HUDEP-2 (cell line): Measurements from ENCODE around the gene PATE4.
"Not testable (repeated sequence)": the region's sequence is repeated elsewhere in the genome, so short reads cannot be mapped to it uniquely, and the experiment has no call there.

Experiments used
- DNase-seq, 76 experiments: peaks; one replicate each; lab custom pipeline; 2025; ENCODE audit not compliant: unreplicated experiment in 76 of 76; lab: John Stamatoyannopoulos, UW

PATE4 gene

DNA sequence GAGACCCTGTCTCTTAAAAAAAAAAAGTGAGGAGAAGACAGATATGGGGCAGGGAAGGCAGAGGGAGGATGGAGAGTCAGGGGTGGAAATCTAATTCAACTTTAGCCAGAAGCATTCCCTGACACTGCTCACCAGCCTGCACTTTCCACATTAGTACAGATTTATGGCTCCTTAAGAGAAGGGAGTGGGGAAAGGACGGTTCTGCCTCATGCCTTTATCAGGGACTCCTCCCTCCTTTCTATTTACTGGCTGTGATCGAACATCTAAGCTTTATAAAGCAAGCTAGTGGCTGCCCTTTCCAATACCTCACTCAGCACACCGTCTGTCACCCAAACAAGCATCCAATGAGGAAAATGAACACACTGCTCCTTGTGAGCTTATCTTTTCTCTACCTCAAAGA lies at the start of gene PATE4:
TSS of gene PATE4 (plus strand) at position 301 of the 400 bp plus-strand sequence. CDS start at position 345, 44 bp downstream.
- no peak for DNase-seq

- DNase-seq, result no peak
Measured at GRCh38 chr11:125784678-125785077, 48.4 kb upstream of the PATE4 start.

GRCh38 chr11:125787827-125788226 lies 45.3 kb upstream of the PATE4 start, which contains the start of gene PATE3:
Gene PATE3 (plus strand): TSS chr11:125788127. CDS start chr11:125788152, 25 bp downstream.
- no peak for DNase-seq

DNA sequence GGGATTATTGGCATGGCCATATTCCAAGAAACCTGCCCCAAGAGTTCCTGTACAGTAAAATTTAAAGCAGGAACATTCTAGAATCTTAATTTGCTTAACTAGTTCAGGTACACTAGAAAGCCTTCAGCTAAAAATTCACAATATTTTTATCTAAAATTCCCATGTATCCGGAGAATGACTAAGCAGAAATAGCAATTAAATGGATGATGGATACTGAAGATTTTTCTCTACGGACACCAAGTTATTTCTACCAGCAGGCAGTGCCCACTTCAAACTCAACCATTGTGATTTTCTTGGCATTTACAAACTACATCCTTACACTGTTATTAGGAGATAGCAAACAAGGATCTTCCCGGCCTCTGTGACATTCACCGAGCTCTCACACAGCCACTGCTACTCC lies 42.3 kb upstream of the PATE4 start:
- no peak for DNase-seq

DNA sequence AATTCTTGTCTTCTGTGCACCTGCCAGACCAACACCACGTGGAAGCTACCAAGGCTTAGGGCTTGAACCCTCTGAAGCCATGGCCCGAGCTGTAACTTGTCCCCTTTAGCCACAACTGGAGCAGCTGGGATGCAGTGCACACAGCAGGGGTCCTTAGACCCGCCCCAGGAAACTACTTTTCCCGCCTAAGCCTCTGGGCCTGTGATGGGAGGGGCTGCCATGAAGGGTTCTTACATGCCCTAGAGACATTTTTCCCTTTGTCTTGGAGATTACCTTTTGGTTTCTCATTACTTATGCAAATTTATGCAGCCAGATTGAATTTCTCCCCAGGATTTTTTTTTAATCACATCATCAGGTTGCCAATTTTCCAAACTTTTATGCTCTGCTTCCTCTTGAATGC lies 35.5 kb upstream of the PATE4 start:
- DNase-seq, result no peak

DNA sequence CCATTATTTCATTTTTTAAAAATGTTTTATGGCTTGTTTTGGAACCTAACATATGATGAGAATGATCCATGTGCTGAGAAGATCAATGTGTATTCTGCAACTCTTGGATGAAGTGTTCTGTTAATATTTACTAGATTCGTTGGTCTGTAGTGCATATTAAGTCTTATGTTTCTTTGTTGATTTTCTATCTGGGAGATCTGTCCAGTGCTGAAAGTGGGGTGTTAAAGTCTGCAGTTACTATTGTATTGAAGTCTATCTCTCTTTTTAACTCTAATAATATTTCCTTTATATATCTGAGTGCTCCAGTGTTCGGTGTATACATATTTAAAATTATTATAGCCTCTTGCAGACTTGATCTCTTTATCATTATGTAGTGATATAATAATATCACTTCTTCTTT lies 33.3 kb upstream of the PATE4 start:
- no peak for DNase-seq

GRCh38 chr11:125802387-125802786 lies 30.7 kb upstream of the PATE4 start:
- DNase-seq, result no peak

- DNase-seq, result no peak
Measured at GRCh38 chr11:125807909-125808308, 25.2 kb upstream of the PATE4 start.

DNA sequence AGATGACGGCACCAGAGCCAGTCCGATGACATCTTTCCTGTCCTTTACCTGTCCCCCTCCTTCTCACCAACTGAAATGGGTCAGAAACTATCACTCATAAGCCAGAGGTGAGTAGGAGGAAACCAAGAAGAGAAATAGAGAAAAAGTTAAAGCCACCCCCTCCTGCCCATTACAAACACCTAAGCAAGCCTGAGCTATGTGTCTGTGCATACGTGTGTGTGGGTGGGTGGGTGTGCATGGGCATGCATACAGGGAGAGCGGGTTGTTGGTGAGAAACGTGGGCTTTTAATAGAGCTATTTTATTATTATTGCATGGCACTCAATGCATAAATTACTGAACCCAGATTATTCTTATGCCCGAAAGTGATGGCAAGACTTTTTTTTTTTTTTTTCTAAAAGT lies 2.6 kb downstream of the PATE4 start:
- no peak for DNase-seq

- no peak for DNase-seq
Measured at GRCh38 chr11:125842321-125842948, 9.3 kb downstream of the PATE4 start.

GRCh38 chr11:125846188-125846587 lies 13.1 kb downstream of the PATE4 start:
- DNase-seq, result no peak

- DNase-seq, result not testable (repeated sequence)
Measured at GRCh38 chr11:125857670-125858069, 24.6 kb downstream of the PATE4 start.

DNA sequence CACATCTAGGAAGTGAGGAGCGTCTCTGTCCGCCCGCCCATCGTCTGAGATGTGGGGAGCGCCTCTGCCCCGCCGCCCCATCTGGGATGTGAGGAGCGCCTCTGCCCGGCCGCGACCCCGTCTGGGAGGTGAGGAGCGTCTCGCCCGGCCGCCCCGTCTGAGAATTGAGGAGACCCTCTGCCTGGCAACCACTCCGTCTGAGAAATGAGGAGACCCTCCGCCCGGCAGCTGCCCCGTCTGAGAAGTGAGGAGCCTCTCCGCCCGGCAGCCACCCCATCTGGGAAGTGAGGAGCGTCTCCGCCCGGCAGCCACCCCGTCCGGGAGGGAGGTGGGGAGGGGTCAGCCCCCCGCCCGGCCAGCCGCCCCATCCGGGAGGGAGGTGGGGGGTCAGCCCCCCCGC lies 29.7 kb downstream of the PATE4 start:
- DNase-seq, result not testable (repeated sequence)

DNA sequence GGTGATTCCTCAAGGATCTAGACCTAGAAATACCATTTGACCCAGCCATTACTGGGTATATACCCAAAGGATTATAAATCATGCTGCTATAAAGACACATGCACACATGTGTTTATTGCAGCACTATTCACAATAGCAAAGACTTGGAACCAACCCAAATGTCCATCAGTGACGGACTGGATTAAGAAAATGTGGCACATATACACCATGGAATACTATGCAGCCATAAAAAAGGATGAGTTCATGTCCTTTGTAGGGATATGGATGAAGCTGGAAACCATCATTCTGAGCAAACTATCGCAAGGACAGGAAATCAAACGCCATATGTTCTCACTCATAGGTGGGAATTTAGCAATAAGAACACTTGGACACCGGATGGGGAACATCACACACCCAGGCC lies 32.2 kb downstream of the PATE4 start:
- not testable (repeated sequence) for DNase-seq

- DNase-seq, result no peak
Measured at GRCh38 chr11:125869521-125869920, 36.4 kb downstream of the PATE4 start.

DNA sequence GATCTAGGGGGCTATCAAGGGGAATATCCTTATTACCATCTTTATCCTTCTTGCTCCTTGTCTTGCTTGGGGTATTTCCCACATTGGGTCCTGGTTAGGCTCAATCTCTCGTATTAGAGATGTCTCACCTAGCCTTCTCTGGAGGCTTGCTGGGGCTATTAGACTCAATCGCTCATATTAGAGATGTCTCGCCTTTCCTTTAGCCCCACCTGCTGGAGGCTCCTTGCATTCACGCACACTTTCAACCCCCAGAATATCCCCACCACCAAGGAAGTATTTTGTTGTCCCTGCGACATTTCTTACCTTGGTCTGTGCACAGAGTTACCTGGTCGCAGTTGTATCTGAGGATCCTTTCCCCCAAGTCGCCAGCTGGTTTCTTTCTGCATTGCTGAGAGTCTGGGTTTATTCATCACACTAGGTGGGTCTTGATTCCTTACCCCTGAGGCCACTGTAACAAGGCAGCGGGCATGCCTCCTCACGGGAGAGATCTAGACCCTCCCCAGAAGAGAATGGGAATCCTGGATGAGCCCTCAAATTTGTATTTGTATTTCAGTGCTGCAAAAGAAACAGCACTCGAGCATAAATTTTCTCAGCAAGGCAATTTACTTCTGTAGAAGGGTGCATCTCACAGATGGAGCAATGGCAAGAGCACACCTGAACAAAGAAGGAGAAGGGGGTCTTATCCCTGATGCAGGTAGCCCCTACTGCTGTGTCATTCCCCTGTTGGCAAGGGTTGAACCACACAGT lies 38.4 kb downstream of the PATE4 start:
- DNase-seq, result peak in 12 of 76 experiments; percentile 1 to 39 (median 13)

DNA sequence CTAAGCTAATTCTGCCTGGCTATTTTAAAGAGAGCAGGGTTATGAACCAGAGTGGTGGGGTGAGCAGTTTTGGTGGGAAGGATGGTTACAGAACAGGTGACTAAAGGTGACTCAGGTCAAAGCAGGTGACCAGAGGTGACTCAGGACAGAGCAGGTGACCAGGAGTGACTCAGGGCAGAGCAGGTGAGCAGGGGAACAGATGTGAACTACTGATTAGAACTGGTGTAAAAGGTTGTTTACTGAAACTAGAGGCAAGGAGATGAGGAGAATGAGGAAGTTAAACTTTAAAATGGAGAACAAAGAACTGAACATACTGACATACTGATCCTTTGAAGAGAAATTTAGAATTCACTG lies 39.0 kb downstream of the PATE4 start:
- no peak for DNase-seq

DNA sequence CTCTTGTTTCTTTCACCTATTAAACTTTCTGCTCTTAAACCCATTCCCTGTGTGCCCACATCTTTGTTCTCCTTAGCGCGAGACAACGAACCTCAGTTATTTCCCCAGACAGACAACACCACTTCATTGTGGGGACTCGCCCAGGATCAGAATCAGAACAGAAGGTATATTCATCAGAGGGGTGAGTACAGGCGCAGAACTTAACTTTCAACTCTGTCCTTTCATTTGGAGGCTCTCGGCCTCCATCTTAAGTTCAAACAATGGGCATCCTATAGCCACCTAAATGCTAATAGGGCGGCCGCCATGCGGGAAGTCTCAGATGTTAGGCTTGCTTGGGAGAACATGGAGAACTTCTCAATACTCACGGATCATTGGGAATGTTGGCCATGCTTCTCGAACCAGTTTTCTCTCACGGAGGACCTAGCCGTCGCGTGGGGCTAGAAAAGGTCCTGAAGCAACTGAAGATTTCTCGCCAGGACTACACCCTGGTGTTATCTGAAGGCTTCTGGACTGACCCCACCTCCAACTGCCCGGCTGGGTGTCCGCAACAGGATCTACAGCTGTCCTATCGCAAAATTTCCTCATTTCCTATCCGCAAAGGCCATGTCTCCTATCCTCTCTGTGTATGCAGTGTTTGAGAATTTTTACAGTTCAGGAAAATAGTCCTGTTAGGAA lies 40.9 kb downstream of the PATE4 start:
- DNase-seq, result no peak

DNA sequence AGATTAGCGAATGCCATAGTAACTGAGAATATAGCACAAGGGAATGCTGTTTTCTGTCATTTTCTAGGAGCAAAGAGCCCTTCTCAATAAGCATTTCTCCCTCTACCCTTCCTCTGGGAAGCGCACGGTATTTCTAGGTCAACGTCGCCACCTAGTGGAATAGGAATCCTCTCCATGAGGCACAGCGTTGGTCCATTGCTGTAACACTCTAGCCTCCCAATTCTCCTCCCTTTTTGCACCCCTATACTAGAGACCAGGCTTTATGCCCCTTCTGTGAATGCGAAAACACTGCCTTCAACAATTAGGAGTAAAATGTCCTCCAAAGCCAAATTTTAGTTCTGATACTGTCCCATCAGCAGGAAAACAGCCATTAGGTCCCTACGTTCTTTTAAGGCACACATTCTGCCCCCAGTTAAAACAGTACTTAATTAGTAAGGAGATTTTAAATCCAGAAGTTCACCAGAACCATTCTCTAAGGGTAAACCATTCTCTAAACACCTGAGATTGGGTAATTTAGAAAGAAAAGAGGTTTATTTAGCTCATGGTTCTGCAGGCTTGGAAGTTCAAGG lies 41.5 kb downstream of the PATE4 start:
- DNase-seq, result peak in 49 of 76 experiments; percentile 3 to 63 (median 27)

DNA sequence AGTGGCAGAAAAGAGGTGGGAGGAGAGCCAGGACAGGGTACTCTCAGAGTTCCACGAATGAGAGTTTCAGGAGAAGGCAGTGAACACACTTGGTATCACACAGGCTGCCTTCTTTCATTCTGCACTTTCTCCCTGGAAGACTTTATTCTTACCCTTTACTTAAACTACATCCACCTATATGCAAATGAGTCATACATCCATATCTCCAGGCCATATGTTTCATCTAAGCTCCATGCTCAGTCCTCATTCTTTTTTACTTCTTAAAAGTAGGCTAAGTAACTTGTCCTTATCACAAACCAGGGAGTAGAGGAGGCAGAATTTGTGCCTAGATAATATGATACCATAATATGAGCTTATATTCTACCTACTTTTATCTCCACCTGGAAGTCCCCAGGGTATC lies 48.2 kb downstream of the PATE4 start:
- DNase-seq, result no peak

GRCh38 chr11:125883375-125883774 lies 50.3 kb downstream of the PATE4 start:
- DNase-seq, result no peak
